Measurements from ENCODE around the gene TMOD1. TPM values are rescaled to one million over a fixed set of nuclear protein-coding genes. Genes with fewer than 3 reads are reported as not detected.
"Not testable (repeated sequence)": the region's sequence is repeated elsewhere in the genome, so short reads cannot be mapped to it uniquely, and the experiment has no call there.

TMOD1 gene
- total and polyA plus RNA-seq, 2 of the 13 experiments (the other 11 are each of a cell fraction or from before 2014, with no cell fraction given), result 0.04 to 0.07 TPM

DNA sequence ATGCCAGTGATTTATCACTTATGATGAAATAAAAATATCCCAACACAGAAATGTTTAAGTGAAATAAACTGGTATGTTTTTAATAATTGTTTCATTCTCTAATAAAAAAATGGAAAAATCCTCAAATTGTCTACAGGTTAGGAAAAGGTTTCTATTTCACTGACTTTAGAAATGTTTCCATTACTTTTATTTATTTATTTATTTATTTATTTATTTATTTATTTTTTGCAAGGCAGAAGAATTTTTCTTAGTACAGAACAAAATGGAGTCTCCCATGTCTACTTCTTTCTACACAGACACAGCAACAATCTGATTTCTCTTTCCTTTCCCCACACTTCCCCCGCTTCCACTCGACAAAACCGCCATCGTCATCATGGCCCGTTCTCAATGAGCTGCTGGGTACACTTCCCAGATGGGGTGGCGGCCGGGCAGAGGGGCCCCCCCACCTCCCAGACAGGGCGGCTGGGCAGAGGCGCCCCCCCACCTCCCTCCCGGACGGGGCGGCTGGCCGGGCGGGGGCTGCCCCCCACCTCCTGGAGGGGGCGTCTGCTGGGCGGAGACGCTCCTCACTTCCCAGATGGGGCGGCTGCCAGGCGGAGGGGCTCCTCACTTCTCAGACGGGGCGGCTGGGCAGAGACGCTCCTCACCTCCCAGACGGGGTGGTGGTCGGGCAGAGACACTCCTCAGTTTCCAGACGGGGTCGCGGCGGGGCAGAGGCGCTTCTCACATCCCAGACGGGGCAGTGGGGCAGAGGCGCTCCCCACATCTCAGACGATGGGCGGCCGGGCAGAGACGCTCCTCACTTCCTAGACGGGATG lies 3.7 kb upstream of the TMOD1 start:
- WGBS (ENCODE audit: low lambda C conversion rate), result 98% methylated on average over 18 of the region's 36 CpGs

DNA sequence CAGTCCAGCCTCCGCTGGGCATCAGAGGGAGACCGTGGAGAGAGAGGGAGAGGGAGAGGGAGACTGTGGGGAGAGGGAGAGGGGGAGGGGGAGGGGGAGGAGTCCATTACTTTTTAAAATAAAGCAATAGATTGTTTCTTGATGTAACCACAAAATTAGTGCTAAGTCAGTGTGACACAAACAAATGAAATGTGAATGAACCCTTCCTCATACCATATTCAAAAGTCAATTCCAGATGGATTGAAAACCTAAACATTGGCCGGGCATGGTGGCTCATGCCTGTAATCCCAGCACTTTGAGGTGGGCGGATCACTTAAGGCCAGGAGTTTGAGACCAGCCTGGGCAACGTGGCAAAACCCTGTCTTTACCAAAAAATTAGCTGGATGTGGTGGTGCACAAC lies 2.6 kb upstream of the TMOD1 start:
- POLR2A ChIA-PET; H3K9me3 ChIP-seq (ENCODE audit: low read length); H3K79me2 ChIP-seq (ENCODE audit: insufficient read depth, low read length); H3K9ac ChIP-seq (ENCODE audit: insufficient read depth, low read depth, low read length); ATAC-seq; H3K27ac ChIP-seq (ENCODE audit: extremely low read length, insufficient read depth, low read length); intact Hi-C loops (cut with micrococcal nuclease; ENCODE audit: unreplicated experiment); H3K36me3 ChIP-seq (replicated peaks in 1 of 2; ENCODE audit: control insufficient read depth in 1 of 2, insufficient read depth in 2 of 2, low read length in 2 of 2); BruUV-seq (replicated peaks); in situ Hi-C loops (cut with HindIII; ENCODE audit: extremely low pct_ligation_motif_present, low pct_unique_long_range_greater_than_20kb); H3K4me2 ChIP-seq (ENCODE audit: low read depth, low read length); DNase-seq (ENCODE audit: low spot score); H4K20me1 ChIP-seq (ENCODE audit: insufficient read depth, low read length); FAIRE-seq; CTCF ChIA-PET (ENCODE audit: low intra/inter-chr PET ratio, low total read pairs); H3K4me3 ChIP-seq (replicated peaks in 1 of 3; ENCODE audit: insufficient read depth in 1 of 3, low read depth in 2 of 3, low read length in 3 of 3); H2AFZ ChIP-seq (ENCODE audit: low read length): not testable (repeated sequence)
- WGBS (ENCODE audit: low lambda C conversion rate), result 60% methylated on average over 5 of the region's 5 CpGs
- peaks cover 25% of the 10 kb centered on the region for H3K4me1 ChIP-seq (ENCODE audit: insufficient read depth, low read length)
- peaks cover 7 to 27% of the 10 kb centered on the region in 2 experiments; a peak in 4 of 5 replicates for H3K27me3 ChIP-seq (ENCODE audit: control insufficient read depth in 1 of 2, insufficient read depth in 2 of 2, low read length in 2 of 2)

More for the DNA sequence above, 3.7 kb upstream of the TMOD1 start:
- ATAC-seq; CTCF ChIA-PET (ENCODE audit: low intra/inter-chr PET ratio, low total read pairs); H3K4me2 ChIP-seq (ENCODE audit: low read depth, low read length); in situ Hi-C loops (cut with HindIII; ENCODE audit: extremely low pct_ligation_motif_present, low pct_unique_long_range_greater_than_20kb); H3K9me3 ChIP-seq (ENCODE audit: low read length); BruUV-seq (replicated peaks); H2AFZ ChIP-seq (ENCODE audit: low read length); H3K27ac ChIP-seq (ENCODE audit: extremely low read length, insufficient read depth, low read length); H3K9ac ChIP-seq (ENCODE audit: insufficient read depth, low read depth, low read length); POLR2A ChIA-PET; FAIRE-seq; H4K20me1 ChIP-seq (ENCODE audit: insufficient read depth, low read length); H3K4me3 ChIP-seq (replicated peaks in 1 of 3; ENCODE audit: insufficient read depth in 1 of 3, low read depth in 2 of 3, low read length in 3 of 3); H3K36me3 ChIP-seq (replicated peaks in 1 of 2; ENCODE audit: control insufficient read depth in 1 of 2, insufficient read depth in 2 of 2, low read length in 2 of 2); DNase-seq (ENCODE audit: low spot score); intact Hi-C loops (cut with micrococcal nuclease; ENCODE audit: unreplicated experiment); H3K79me2 ChIP-seq (ENCODE audit: insufficient read depth, low read length): not testable (repeated sequence)
- peaks cover 7 to 16% of the 10 kb centered on the region in 2 experiments; a peak in 4 of 5 replicates for H3K27me3 ChIP-seq (ENCODE audit: control insufficient read depth in 1 of 2, insufficient read depth in 2 of 2, low read length in 2 of 2)
- peaks cover 17% of the 10 kb centered on the region for H3K4me1 ChIP-seq (ENCODE audit: insufficient read depth, low read length)
